ENCODE measurements around the gene ABCB6.

Gene ABCB6

GRCh38 chr2:219245148-219245898 lies 26.6 kb upstream of the ABCB6 start, which contains the start of the genes GLB1L and STK16:
TSS of gene GLB1L (minus strand) at chr2:219245444. CDS start at chr2:219243573, 1,871 bp downstream.
TSS of gene STK16 (plus strand) at chr2:219245479. CDS start at chr2:219246000, 521 bp downstream.
- DNase-seq (ENCODE audit: low read depth): peak; percentile 86

- DNase-seq (ENCODE audit: low read depth): no peak
These were observed 26.0 kb upstream of the ABCB6 start for GRCh38 chr2:219244789-219245147.

GRCh38 chr2:219243291-219243761 lies 24.6 kb upstream of the ABCB6 start:
- DNase-seq (ENCODE audit: low read depth): no peak

GRCh38 chr2:219234331-219234730 lies 15.6 kb upstream of the ABCB6 start:
- DNase-seq (ENCODE audit: low read depth): no peak

- DNase-seq (ENCODE audit: low read depth): peak; percentile 64
These were observed 11.3 kb upstream of the ABCB6 start for GRCh38 chr2:219230059-219230540.

- DNase-seq (ENCODE audit: low read depth): peak; percentile 97
These were observed 10.7 kb upstream of the ABCB6 start, which contains the start of the genes ANKZF1 and ATG9A for GRCh38 chr2:219229305-219230058. TSS of gene ANKZF1 (plus strand) at chr2:219229806. CDS start at chr2:219230258, 452 bp downstream. TSS of gene ATG9A (minus strand) at chr2:219229636. CDS start at chr2:219228024, 1,612 bp downstream.

- no peak for DNase-seq (ENCODE audit: low read depth)
These were observed 10.2 kb upstream of the ABCB6 start for GRCh38 chr2:219228911-219229304.

- DNase-seq (ENCODE audit: low read depth): no peak
These were observed 9.5 kb upstream of the ABCB6 start for GRCh38 chr2:219228041-219228910.

GRCh38 chr2:219225350-219225749 lies 6.6 kb upstream of the ABCB6 start:
- DNase-seq (ENCODE audit: low read depth): no peak

- no peak for DNase-seq (ENCODE audit: low read depth)
These were observed 5.3 kb upstream of the ABCB6 start for GRCh38 chr2:219223831-219224610.

GRCh38 chr2:219221957-219222518 lies 3.3 kb upstream of the ABCB6 start:
- DNase-seq (ENCODE audit: low read depth): no peak

- DNase-seq (ENCODE audit: low read depth): no peak
These were observed 2.1 kb upstream of the ABCB6 start for GRCh38 chr2:219220652-219221402.

- no peak for DNase-seq (ENCODE audit: low read depth)
These were observed 1.2 kb upstream of the ABCB6 start for GRCh38 chr2:219219784-219220532.

- DNase-seq (ENCODE audit: low read depth): no peak
These were observed 484 bp downstream of the ABCB6 start for GRCh38 chr2:219218217-219218731.

GRCh38 chr2:219216535-219216915 lies 2.2 kb downstream of the ABCB6 start:
- DNase-seq (ENCODE audit: low read depth): no peak

- no peak for DNase-seq (ENCODE audit: low read depth)
These were observed 2.8 kb downstream of the ABCB6 start for GRCh38 chr2:219215871-219216534.

GRCh38 chr2:219214786-219215185 lies 4.0 kb downstream of the ABCB6 start:
- DNase-seq (ENCODE audit: low read depth): no peak

- DNase-seq (ENCODE audit: low read depth): no peak
These were observed 4.6 kb downstream of the ABCB6 start for GRCh38 chr2:219214141-219214540.

All from activated T-cell treated with anti-CD3 and anti-CD28 coated beads for 48 hours (primary cell).